HepG2 (cell line): ENCODE results near the gene FAM78A.

Source experiments
- KLF16 ChIP-seq, 2 experiments: sonication (generic) in 1 of 2; formaldehyde crosslinking in 1 of 2; IDR thresholded peaks; 2 replicates each; pipeline versions ENCODE4 v1.6.1 to v1.8.0; 2016 to 2023; ENCODE audit warnings: missing genetic modification reagents in 2 of 2, missing compliant biosample characterization in 1 of 2
- REPIN1 ChIP-seq: sonication (generic); formaldehyde crosslinking; IDR thresholded peaks from 2 replicates; pipeline ENCODE4 v1.8.0; 2022; ENCODE audit warnings: missing genetic modification reagents, low read depth, mild to moderate bottlenecking, borderline replicate concordance

DNA sequence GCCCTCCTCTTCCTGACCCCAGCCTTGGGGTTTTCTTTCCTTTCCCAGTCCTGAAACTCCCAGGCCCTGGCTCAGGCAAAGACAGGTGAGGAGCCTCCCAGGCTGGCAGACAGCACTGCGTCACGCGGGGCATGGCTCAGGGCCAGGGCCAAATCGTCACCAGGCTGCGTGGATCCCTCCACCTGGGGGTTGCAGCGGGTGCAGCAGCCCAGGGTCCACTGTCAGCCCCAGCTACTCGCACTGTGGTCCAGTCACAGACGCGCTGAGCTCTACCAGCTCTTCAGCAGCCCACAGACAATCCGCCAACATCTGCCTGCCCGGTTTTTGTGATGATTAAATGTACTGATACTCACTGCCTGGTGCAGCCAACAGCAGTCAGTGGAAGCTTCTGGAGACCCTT, 12.1 kb downstream of the FAM78A start:
- no peak for TF ChIP-seq KLF16 (CRISPR knock-in tag; IDR thresholded peaks at IDR 0.05)
- TF ChIP-seq REPIN1 (CRISPR knock-in tag): no peak
